NCI-H345 (cell line): ENCODE measurements around the gene ASIC2.
"Not testable (repeated sequence)": the region's sequence is repeated elsewhere in the genome, so short reads cannot be mapped to it uniquely, and the experiment has no call there.

Experiments
- DNase-seq: peaks from one replicate; lab custom pipeline; 2025; lab: John Stamatoyannopoulos, UW

Gene ASIC2

GRCh38 chr17:33019161-33019890, 273.8 kb downstream of the ASIC2 start:
- no peak for DNase-seq

- no peak for DNase-seq
Observed at GRCh38 chr17:33017366-33017765, 275.7 kb downstream of the ASIC2 start.

DNA sequence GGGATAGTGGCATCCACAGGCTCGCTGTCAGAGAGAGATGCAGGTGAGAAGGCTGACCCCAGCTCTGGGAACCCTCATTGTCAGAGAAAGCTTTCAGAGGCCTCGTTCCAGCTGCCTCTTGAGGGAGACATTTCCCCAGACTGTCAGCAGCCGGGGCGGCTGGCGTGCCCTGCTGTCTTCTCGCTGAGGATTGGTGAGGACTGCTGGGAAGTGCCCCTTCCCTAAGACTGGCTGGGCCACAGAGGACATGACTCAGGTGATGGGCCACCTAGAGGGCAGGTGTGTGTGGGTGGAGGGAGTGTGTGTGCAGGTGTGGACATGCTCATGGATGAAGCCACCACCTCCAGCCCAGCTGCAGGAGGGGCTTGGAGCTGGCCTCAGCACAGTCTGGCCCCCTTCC, 276.2 kb downstream of the ASIC2 start:
- no peak for DNase-seq

GRCh38 chr17:33015716-33016346, 277.3 kb downstream of the ASIC2 start:
- DNase-seq, result no peak

- DNase-seq, result no peak
Observed at GRCh38 chr17:33014751-33015150, 278.3 kb downstream of the ASIC2 start.

- DNase-seq, result no peak
Observed at GRCh38 chr17:33013596-33014375, 279.3 kb downstream of the ASIC2 start.

GRCh38 chr17:33012522-33013033, 280.5 kb downstream of the ASIC2 start:
- DNase-seq, result no peak

- no peak for DNase-seq
Observed at GRCh38 chr17:33009636-33010035, 283.5 kb downstream of the ASIC2 start.

- DNase-seq, result no peak
Observed at GRCh38 chr17:33007186-33007585, 285.9 kb downstream of the ASIC2 start.

- DNase-seq, result no peak
Observed at GRCh38 chr17:33002246-33002645, 290.8 kb downstream of the ASIC2 start.

- no peak for DNase-seq
Observed at GRCh38 chr17:32998887-32999228, 294.2 kb downstream of the ASIC2 start.

- peak; percentile 64 for DNase-seq
Observed at GRCh38 chr17:32998111-32998886, 294.8 kb downstream of the ASIC2 start.

DNA sequence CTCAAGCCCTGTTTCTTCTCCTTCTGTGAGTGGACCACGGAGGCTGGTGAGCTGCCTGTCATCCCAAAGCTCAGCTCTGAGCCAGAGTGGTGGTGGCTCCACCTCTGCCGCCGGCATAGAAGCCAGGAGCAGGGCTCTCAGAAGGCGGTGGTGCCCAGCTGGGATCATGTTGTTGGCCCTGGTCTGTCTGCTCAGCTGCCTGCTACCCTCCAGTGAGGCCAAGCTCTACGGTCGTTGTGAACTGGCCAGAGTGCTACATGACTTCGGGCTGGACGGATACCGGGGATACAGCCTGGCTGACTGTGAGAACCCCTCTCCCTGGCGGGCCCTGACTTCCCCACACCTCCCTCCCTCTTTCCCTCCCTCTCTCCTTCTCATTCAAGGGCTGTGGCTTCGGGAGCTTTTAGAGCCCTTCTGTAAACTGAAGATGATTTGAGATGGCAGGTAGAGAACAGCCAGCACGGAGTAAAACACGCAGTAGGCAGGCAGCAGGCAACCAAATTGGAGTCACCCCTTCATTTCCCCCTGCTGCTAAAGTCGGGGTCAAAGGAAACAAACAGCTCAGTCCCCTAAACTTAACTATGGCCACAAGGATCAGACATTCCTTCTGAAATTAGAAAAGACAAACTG, 297.6 kb downstream of the ASIC2 start:
- DNase-seq, result no peak

GRCh38 chr17:32993977-32994376, 299.1 kb downstream of the ASIC2 start:
- DNase-seq, result no peak

GRCh38 chr17:32992321-32993033, 300.6 kb downstream of the ASIC2 start:
- no peak for DNase-seq

DNA sequence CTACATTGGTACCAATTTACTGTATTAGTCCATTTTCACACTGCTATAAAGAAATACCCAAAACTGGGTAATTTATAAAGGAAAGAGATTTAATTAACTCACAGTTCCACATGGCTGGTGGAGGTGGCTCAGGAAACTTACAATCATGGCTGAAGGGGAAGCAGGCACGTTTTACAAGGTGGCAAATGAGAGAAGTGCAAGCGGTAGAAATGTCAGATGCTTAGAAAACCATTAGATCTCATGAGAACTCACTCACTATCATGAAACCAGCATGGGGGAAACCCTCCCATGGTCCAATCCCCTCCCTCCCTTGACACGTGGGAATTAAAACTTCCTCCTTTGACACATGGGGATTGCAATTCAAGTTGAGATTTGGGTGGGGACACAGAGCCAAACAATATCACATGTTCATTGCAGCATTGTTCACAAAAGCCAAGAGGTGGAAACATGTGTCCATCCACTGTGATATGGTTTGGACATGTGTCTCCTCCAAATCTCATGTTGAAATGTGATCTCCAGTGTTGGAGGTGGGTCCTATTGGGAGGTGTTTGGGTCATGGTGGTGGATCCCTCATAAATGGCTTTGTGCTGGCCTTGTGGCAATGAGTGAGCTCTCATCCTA, 304.5 kb downstream of the ASIC2 start:
- no peak for DNase-seq

- DNase-seq, result not testable (repeated sequence)
Observed at GRCh38 chr17:32987868-32988267, 305.2 kb downstream of the ASIC2 start.

GRCh38 chr17:32987453-32987805, 305.7 kb downstream of the ASIC2 start:
- DNase-seq, result not testable (repeated sequence)

- no peak for DNase-seq
Observed at GRCh38 chr17:32985050-32985756, 307.9 kb downstream of the ASIC2 start.

- DNase-seq, result not testable (repeated sequence)
Observed at GRCh38 chr17:32981611-32982010, 311.5 kb downstream of the ASIC2 start.
